Mucosa of rectum (tissue), 2 donors: ENCODE results near the gene CACNA2D1.
"Not testable (repeated sequence)": the region's sequence is repeated elsewhere in the genome, so short reads cannot be mapped to it uniquely, and the experiment has no call there.

Experiments
- H3K27ac ChIP-seq, 2 donors: one replicate each; pipeline ENCODE4 v1.7.0; 2013; ENCODE audit warnings: inconsistent platforms in 2 of 2, low read depth in 2 of 2, low read length in 2 of 2
- H3K27me3 ChIP-seq, 2 donors: one replicate each; pipeline ENCODE4 v1.7.0; 2013; ENCODE audit warnings: low read length in 2 of 2; ENCODE audit not compliant: control insufficient read depth in 2 of 2, insufficient read depth in 2 of 2
- H3K36me3 ChIP-seq, 2 donors: one replicate each; pipeline ENCODE4 v1.7.0; 2013; ENCODE audit warnings: low read length in 2 of 2; ENCODE audit not compliant: control insufficient read depth in 2 of 2, insufficient read depth in 2 of 2
- H3K4me1 ChIP-seq, 2 donors: one replicate each; pipeline ENCODE4 v1.7.0; 2013; ENCODE audit warnings: low read length in 2 of 2, mild to moderate bottlenecking in 1 of 2; ENCODE audit not compliant: control insufficient read depth in 2 of 2, insufficient read depth in 2 of 2
- H3K4me3 ChIP-seq, 2 donors: one replicate each; pipeline ENCODE4 v1.7.0; 2013; ENCODE audit warnings: low read length in 2 of 2
- H3K9ac ChIP-seq, 2 donors: one replicate each; pipeline ENCODE4 v1.7.0; 2013; ENCODE audit warnings: low read length in 2 of 2, low read depth in 1 of 2, mild to moderate bottlenecking in 1 of 2
- H3K9me3 ChIP-seq, 2 donors: one replicate each; pipeline ENCODE4 v1.7.0; 2013; ENCODE audit warnings: low read length in 2 of 2; ENCODE audit not compliant: control insufficient read depth in 2 of 2
- donor health status: healthy.
- donor health status: Normal muscosa, but diverticular disease.

Gene CACNA2D1

GRCh38 chr7:82393840-82394220, 49.7 kb downstream of the CACNA2D1 start:
- Histone ChIP-seq H3K27ac (no peak overlapping the region), H3K4me3 (no peak overlapping the region)

DNA sequence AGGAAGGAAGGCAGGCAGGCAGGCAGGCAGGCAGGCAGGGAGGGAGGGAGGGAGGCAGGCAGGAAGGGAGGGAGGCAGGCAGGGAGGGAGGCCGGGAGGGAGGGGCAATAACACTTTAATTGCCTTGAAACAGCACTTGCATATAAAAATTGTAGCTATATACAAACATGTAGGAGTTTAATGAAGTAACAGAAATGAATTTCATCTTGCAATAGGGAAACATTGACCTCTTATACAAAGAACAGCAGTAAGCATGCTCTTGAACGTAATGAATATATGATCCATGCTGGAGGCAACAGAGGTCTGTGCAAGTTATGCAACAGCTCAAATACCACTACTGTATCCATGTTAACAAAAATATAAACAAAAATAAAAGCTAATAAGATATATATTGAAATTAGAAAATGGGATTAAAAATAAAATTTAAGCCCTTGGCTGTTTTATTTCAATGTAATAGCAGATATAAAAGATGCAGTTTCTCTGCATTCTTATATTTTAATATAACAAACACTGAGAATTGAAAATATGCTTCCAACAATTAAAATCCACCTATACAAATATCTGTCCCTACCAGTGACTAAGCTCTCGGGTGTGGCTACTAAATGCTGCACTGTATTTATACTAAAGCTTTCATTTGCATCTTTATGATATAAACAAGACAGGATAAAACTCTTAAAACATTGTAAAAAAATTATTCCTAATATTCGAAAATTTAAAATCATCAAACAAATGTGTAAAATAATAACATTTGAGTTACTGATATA, 50.3 kb downstream of the CACNA2D1 start:
- H3K4me3 ChIP-seq, result no peak overlapping the region
- no peak overlapping the region for H3K27ac ChIP-seq
- no peaks in the 10 kb centered on the region for H3K4me1 ChIP-seq
- no peaks in the 10 kb centered on the region for H3K27me3 ChIP-seq
- no peaks in the 10 kb centered on the region for H3K9me3 ChIP-seq
- H3K36me3 ChIP-seq, result no peaks in the 10 kb centered on the region
- H3K9ac ChIP-seq, result no peak overlapping the region

More at GRCh38 chr7:82393840-82394220, 49.7 kb downstream of the CACNA2D1 start:
- Histone ChIP-seq H3K36me3 (no peaks in the 10 kb centered on the region), H3K9ac (no peak overlapping the region), H3K4me1 (no peaks in the 10 kb centered on the region), H3K9me3 (no peaks in the 10 kb centered on the region), H3K27me3 (no peaks in the 10 kb centered on the region)

- H3K27me3 ChIP-seq, result no peaks in the 10 kb centered on the region
- no peaks in the 10 kb centered on the region for H3K36me3 ChIP-seq
- no peaks in the 10 kb centered on the region for H3K9me3 ChIP-seq
- no peak overlapping the region for H3K27ac ChIP-seq
- no peak overlapping the region for H3K9ac ChIP-seq
- H3K4me1 ChIP-seq, result no peaks in the 10 kb centered on the region
- H3K4me3 ChIP-seq, result no peak overlapping the region
These were observed 52.6 kb downstream of the CACNA2D1 start for GRCh38 chr7:82390936-82391335.

DNA sequence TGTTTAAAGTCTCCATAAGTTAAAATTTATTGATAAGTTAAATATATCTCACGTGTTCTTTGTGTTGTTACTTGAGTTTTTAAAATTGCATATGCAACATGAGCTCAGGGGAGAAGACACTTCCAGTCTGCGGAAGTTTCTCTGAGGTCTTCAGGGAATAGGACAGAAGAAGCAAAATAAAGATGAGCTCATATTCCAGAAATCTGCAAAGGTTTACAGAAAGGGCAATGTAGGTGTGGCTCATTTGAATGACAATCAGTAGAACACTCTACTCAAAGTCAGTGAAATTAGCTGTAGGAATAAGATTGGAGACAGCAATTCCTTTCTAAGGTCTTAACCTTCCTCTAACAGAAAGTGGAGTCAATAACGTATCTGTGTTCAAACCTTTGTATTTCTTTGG, 53.7 kb downstream of the CACNA2D1 start:
- no peaks in the 10 kb centered on the region for H3K27me3 ChIP-seq
- no peaks in the 10 kb centered on the region for H3K4me1 ChIP-seq
- no peaks in the 10 kb centered on the region for H3K36me3 ChIP-seq
- H3K9me3 ChIP-seq, result no peaks in the 10 kb centered on the region
- no peak overlapping the region for H3K9ac ChIP-seq
- H3K4me3 ChIP-seq, result no peak overlapping the region
- no peak overlapping the region for H3K27ac ChIP-seq

DNA sequence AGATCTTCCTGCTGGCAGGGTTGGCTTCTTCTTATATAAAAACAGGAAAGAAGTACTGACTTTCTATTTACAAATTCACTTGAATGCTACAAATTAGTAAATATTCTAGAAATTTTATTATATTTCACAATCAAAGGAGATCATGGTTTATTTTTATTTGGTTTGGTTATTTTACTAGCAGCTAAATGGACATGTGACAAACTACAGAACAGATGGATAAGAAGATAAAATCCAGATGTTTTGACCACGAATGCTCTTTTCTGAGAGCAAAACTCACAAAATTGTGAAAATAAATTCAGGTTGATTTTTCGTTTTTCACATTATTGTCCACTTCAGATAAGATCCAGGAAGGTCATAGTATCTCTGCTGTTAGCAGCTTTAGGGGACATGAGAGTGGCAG, 55.4 kb downstream of the CACNA2D1 start:
- Histone ChIP-seq H3K9ac (no peak overlapping the region), H3K4me1 (no peaks in the 10 kb centered on the region), H3K27ac (no peak overlapping the region), H3K27me3 (no peaks in the 10 kb centered on the region), H3K4me3 (no peak overlapping the region), H3K9me3 (no peaks in the 10 kb centered on the region), H3K36me3 (no peaks in the 10 kb centered on the region)

DNA sequence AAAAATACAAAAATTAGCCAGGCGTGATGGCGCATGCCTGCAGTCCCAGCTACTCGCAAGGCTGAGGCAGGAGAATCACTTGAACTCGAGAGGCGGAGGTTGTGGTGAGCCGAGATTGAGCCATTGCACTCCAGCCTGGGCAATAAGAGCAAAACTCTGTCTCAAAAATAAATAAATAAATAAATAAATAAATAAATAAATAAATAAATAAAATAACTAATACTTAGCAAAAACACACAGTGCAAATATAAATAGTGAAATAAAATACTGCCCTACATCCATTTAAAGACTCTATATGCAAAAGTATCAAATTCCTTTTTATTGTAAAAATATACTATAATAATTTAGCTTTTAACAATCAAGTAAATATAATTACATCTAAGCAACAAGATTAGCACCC, 57.0 kb downstream of the CACNA2D1 start:
- not testable (repeated sequence) for H3K27ac ChIP-seq, H3K9ac ChIP-seq, H3K4me1 ChIP-seq, H3K27me3 ChIP-seq, H3K9me3 ChIP-seq, H3K4me3 ChIP-seq, H3K36me3 ChIP-seq

DNA sequence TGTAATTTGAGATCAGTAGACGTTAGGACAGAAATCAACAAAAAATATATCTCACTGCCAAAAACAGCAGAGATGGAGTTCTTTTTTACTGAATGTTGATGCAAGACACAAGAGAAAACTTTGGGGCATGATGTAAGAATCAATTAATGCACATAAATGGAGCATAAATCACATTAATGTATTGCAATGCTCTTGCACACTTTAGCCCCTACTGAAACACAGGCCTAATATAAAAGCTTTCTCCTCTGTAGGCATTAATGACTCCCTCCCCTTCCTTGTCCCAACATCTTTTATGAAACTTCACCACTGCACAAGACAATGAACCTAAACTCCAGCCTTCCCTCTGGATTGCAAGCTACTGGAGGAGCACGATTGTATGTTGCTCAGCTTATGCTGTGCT, 58.8 kb downstream of the CACNA2D1 start:
- no peaks in the 10 kb centered on the region for H3K9me3 ChIP-seq
- H3K27ac ChIP-seq, result no peak overlapping the region
- H3K4me3 ChIP-seq, result no peak overlapping the region
- no peaks in the 10 kb centered on the region for H3K4me1 ChIP-seq
- no peaks in the 10 kb centered on the region for H3K36me3 ChIP-seq
- no peak overlapping the region for H3K9ac ChIP-seq
- no peaks in the 10 kb centered on the region for H3K27me3 ChIP-seq

DNA sequence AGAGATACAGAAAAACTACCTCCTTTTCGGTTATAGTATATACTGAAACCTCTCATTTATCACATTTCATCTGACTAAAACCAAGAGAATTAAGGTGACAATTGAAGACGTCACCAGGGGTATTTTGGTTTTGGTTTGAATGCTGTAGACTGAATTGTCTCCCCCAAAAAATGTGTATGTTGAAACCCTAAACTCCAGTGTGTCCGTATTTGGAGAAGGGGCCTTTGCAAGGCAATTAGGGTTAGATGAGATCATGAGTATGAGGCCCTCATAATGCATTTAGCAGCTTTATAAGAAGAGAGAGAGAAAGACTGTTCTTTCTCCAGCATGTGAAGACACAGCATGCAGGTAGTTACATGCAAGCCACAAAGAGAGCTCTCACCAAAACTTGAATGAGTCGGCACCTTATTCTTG, 59.5 kb downstream of the CACNA2D1 start:
- Histone ChIP-seq H3K27ac (no peak overlapping the region), H3K36me3 (no peaks in the 10 kb centered on the region), H3K9ac (no peak overlapping the region), H3K4me1 (no peaks in the 10 kb centered on the region), H3K4me3 (no peak overlapping the region), H3K27me3 (no peaks in the 10 kb centered on the region), H3K9me3 (no peaks in the 10 kb centered on the region)

GRCh38 chr7:82382276-82382675, 61.3 kb downstream of the CACNA2D1 start:
- Histone ChIP-seq H3K4me1 (no peaks in the 10 kb centered on the region), H3K27ac (no peak overlapping the region), H3K9ac (no peak overlapping the region), H3K4me3 (no peak overlapping the region), H3K36me3 (no peaks in the 10 kb centered on the region), H3K9me3 (no peaks in the 10 kb centered on the region), H3K27me3 (no peaks in the 10 kb centered on the region)

- no peaks in the 10 kb centered on the region for H3K36me3 ChIP-seq
- H3K4me1 ChIP-seq, result no peaks in the 10 kb centered on the region
- no peak overlapping the region for H3K27ac ChIP-seq
- no peak overlapping the region for H3K4me3 ChIP-seq
- no peak overlapping the region for H3K9ac ChIP-seq
- H3K9me3 ChIP-seq, result no peaks in the 10 kb centered on the region
- no peaks in the 10 kb centered on the region for H3K27me3 ChIP-seq
These were observed 66.8 kb downstream of the CACNA2D1 start for GRCh38 chr7:82376739-82377138.

DNA sequence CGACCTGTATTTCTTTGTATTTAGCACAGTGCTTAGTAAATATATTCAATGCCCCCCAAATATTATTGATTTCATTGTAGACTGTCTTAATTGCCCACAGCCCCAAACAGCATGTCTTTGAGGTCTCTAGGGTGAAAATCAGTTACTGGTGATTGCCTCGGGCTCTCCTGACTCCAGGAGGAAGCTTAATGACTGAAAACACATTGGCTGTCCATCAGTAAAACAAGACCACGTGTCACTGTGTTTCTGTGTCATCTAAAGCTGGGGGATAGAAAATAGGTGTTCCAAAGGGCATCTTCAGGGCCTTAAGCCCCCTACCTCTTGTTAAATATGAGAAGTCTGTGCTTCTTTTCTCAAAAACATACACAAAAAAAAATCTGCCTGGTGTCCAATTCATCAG, 67.9 kb downstream of the CACNA2D1 start:
- H3K9me3 ChIP-seq, result no peaks in the 10 kb centered on the region
- H3K27ac ChIP-seq, result no peak overlapping the region
- H3K27me3 ChIP-seq, result no peaks in the 10 kb centered on the region
- no peaks in the 10 kb centered on the region for H3K4me1 ChIP-seq
- H3K9ac ChIP-seq, result no peak overlapping the region
- H3K4me3 ChIP-seq, result no peak overlapping the region
- H3K36me3 ChIP-seq, result no peaks in the 10 kb centered on the region
